ENCODE results near the gene OFD1. TPM values are rescaled to one million over a fixed set of nuclear protein-coding genes. Genes with fewer than 3 reads are reported as not detected.

The OFD1 gene
- total and polyA plus RNA-seq, 8 donors: 19.1 to 79.1 (median 59.4) TPM

DNA sequence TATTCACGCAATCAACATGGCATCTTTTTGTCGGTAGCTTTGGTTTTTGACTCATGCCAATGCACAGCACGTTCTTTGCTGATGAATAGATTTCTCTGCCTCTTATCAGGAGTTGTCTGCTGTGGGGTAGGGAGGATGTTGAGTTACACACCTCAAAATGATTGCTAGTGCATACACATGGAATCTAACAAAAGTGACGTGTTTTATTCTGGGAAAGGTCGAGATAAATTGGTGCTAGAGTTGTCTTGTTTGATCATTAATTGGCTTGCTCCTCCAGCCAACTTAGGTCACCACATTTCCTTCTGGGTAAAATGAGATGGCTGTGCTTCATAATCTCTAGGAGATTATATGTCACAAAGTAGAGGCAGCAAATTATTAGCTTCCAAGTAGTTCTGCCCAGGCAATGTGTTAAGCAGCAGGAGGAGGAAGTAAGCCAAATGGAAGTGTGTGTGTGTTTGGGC lies 41.7 kb upstream of the OFD1 start:
- intact Hi-C loops (cut with DNase I): no loop called here

DNA sequence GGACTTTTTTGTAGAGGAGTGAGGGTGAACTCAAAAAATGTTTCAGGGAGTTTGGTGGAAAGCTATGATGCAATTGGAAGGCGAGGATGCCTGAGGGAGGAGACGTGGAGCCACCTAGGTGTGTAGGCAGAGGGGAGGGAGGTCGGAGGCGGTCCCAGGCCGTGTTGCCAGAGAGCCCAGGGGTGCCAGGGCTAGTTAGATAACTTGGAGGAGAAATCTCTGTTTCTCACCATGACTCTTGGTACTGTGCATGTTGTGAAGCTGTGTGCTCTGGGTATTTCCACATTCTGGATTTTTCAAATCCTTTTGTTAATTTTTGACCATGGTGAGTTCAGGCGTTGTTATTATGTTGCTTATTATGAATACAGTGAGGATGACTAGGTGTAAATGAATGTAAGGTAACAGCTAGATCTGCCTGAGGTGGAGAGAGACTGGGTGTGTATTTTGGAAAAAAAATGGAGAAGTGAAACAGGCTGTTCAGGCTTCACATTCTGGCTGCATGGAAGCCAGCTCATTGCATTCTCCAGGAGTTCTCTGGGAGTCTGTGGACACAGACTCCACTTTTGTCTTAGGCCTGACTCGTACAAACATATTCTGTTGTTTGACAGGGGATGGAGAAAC lies 41.1 kb upstream of the OFD1 start:
- TF ChIP-seq, protein P1, sequence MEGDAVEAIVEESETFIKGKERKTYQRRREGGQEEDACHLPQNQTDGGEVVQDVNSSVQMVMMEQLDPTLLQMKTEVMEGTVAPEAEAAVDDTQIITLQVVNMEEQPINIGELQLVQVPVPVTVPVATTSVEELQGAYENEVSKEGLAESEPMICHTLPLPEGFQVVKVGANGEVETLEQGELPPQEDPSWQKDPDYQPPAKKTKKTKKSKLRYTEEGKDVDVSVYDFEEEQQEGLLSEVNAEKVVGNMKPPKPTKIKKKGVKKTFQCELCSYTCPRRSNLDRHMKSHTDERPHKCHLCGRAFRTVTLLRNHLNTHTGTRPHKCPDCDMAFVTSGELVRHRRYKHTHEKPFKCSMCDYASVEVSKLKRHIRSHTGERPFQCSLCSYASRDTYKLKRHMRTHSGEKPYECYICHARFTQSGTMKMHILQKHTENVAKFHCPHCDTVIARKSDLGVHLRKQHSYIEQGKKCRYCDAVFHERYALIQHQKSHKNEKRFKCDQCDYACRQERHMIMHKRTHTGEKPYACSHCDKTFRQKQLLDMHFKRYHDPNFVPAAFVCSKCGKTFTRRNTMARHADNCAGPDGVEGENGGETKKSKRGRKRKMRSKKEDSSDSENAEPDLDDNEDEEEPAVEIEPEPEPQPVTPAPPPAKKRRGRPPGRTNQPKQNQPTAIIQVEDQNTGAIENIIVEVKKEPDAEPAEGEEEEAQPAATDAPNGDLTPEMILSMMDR (IDR thresholded peaks at IDR 0.05): no peak
- no peak for DNase-seq
- no peak overlapping the region for H3K27ac ChIP-seq
- intact Hi-C loops (cut with DNase I): no loop called here
- no peaks in the 10 kb centered on the region for H3K36me3 ChIP-seq
- H3K4me3 ChIP-seq: no peak overlapping the region
- peaks cover 0 to 62% of the 10 kb centered on the region in 2 donors for H3K4me1 ChIP-seq
- no peak for ATAC-seq
- H3K27me3 ChIP-seq: peaks cover 0 to 13% of the 10 kb centered on the region in 2 donors
- H3K9me3 ChIP-seq: no peaks in the 10 kb centered on the region

More for the DNA sequence above, 41.7 kb upstream of the OFD1 start:
- Histone ChIP-seq H3K4me3 (no peak overlapping the region), H3K36me3 (no peaks in the 10 kb centered on the region), H3K27me3 (peaks cover 0 to 13% of the 10 kb centered on the region in 2 donors), H3K4me1 (peaks cover 0 to 56% of the 10 kb centered on the region in 2 donors), H3K9me3 (no peaks in the 10 kb centered on the region), H3K27ac (no peak overlapping the region)
- ATAC-seq: no peak
- TF ChIP-seq, protein P1 (IDR thresholded peaks at IDR 0.05): no peak
- DNase-seq: no peak

DNA sequence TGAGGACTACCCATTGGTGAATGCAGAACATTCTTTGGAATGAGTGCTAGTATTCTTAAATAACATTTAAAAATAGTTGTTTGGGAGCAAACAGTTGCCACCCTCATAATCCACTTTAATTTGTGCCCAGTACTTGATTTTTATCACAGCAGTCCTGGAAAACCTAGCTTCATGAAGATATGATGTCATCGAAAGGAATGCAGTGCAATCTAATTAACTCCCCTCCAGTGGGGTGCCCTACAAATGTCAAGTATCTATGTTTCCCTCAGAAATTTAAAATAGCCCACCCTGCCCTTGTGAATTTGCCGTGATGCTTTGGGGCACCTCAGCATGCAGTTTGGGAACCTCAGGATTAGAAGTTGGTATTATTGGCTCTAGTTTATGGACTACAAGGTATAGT lies 40.2 kb upstream of the OFD1 start:
- no peak overlapping the region for H3K27ac ChIP-seq
- intact Hi-C loops (cut with DNase I): no loop called here
- peaks cover 6 to 70% of the 10 kb centered on the region in 2 donors for H3K4me1 ChIP-seq
- no peaks in the 10 kb centered on the region for H3K9me3 ChIP-seq
- TF ChIP-seq, protein P1 (IDR thresholded peaks at IDR 0.05): no peak
- DNase-seq (no peak), ATAC-seq (no peak)
- no peak overlapping the region for H3K4me3 ChIP-seq
- H3K36me3 ChIP-seq: no peaks in the 10 kb centered on the region
- H3K27me3 ChIP-seq: peaks cover 0 to 12% of the 10 kb centered on the region in 2 donors

DNA sequence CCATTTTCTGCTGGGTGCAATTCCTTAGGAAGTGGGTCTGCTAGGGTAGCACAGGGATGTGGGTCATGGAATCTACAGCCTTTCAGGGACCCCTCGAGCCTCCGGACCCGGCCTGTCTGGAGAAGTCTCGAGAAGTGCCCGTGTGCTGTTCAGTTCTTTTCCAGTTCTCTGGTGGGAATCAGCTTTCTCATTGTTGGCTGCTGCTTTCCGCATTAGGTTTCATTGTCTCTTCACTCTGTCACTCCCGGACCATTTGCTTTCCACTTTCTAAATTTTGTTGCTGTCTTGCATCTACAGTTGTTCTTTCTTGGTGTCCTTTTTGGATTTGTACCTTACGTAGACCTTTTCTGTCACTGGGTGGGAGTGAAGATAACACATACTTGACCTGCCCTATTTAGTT lies 39.6 kb upstream of the OFD1 start:
- TF ChIP-seq, protein P1 (IDR thresholded peaks at IDR 0.05): no peak

DNA sequence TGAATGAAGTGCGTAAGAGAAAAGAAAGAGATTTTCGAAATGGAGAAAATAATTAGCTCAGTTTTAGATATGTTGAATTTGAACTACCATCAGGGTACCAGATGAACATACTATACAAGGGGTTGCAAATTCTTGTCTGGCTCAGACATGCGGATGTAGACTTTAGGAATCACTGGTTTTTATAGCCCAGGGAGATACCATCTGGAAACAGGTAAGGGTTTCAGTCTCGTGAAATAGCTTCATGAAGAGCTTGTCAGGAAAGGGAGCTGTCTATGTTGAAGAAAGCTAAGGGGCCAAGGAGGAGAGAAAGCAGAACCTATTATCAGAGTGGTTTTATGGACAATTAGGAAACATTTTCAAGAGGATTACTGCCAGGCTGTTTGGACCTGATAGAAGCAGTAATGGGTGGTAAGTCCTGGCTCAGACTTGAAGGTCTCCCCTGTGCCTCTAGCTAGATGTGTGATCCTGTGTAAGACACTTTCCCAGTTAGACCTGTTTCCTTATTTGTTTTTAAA lies 38.9 kb upstream of the OFD1 start:
- no peak overlapping the region for H3K4me3 ChIP-seq
- ATAC-seq: no peak
- no peaks in the 10 kb centered on the region for H3K36me3 ChIP-seq
- H3K27me3 ChIP-seq: peaks cover 0 to 8% of the 10 kb centered on the region in 2 donors
- intact Hi-C loops (cut with DNase I): no loop called here
- DNase-seq: no peak
- H3K4me1 ChIP-seq: peaks cover 6 to 73% of the 10 kb centered on the region in 2 donors
- TF ChIP-seq, protein P1 (IDR thresholded peaks at IDR 0.05): no peak
- no peaks in the 10 kb centered on the region for H3K9me3 ChIP-seq
- H3K27ac ChIP-seq: no peak overlapping the region

More for the DNA sequence above, 39.6 kb upstream of the OFD1 start:
- intact Hi-C loops (cut with DNase I): no loop called here
- DNase-seq: no peak
- H3K27me3 ChIP-seq: peaks cover 0 to 8% of the 10 kb centered on the region in 2 donors
- no peak overlapping the region for H3K4me3 ChIP-seq
- H3K4me1 ChIP-seq: peaks cover 6 to 76% of the 10 kb centered on the region in 2 donors
- no peaks in the 10 kb centered on the region for H3K9me3 ChIP-seq
- no peak overlapping the region for H3K27ac ChIP-seq
- no peaks in the 10 kb centered on the region for H3K36me3 ChIP-seq
- ATAC-seq: no peak
